Sciatic nerve (tissue), 2 donors: Measurements from ENCODE around the gene MPG. TPM values are rescaled to one million over a fixed set of nuclear protein-coding genes. Genes with fewer than 3 reads are reported as not detected.
A peak's percentile ranks its signal among the peaks of the same experiment; 100 is the strongest.
"Not testable (repeated sequence)": the region's sequence is repeated elsewhere in the genome, so short reads cannot be mapped to it uniquely, and the experiment has no call there.

ENCODE experiments used
- ATAC-seq: fragments of 200-7000 bp; cut with Tn5 transposase; one replicate; pipeline ENCODE4 v1.9.1; 2020; ENCODE audit warnings: mild to moderate bottlenecking, moderate library complexity
- DNase-seq: peaks from one replicate; pipeline ENCODE4 v3.0.0-alpha.2; 2020; ENCODE audit warnings: low spot score
- intact Hi-C: fragments of 100-400 bp; cut with DNase I; formaldehyde crosslinking; loops from one replicate; pipeline ENCODE4 v1.14.2; 2022
- total RNA-seq: library from RNA; stranded (reverse); fragmentation: NEBNext Ultra II Directional; extraction: Animal tissue kit (Norgen Biotek cat#: 25700); gene quantifications from one replicate; pipeline ENCODE4 v1.2.1, GENCODE V29; 2021
- donor health status: DM: no; HTN: no; CAD: no.
- donor health status: DM: no; HTN: no; CAD: no.

The MPG gene
- 35.0 TPM for total RNA-seq

- intact Hi-C loops: no loop called here
- DNase-seq (peak; percentile 94), ATAC-seq (peak; percentile 54)
These were observed at the start of gene MPG for GRCh38 chr16:77807-78443. Gene MPG (plus strand): TSS chr16:78225. CDS start chr16:78310, 85 bp downstream.

GRCh38 chr16:30627-31026 is 47.4 kb upstream of the MPG start:
- DNase-seq, intact Hi-C loops, ATAC-seq: not testable (repeated sequence)

- ATAC-seq, DNase-seq, intact Hi-C loops: not testable (repeated sequence)
These were observed 44.7 kb upstream of the MPG start for GRCh38 chr16:33154-33876.

GRCh38 chr16:33877-34647 is 44.0 kb upstream of the MPG start:
- intact Hi-C loops: no loop called here
- ATAC-seq (no peak), DNase-seq (no peak)

GRCh38 chr16:34648-34987 is 43.4 kb upstream of the MPG start:
- ATAC-seq (no peak), DNase-seq (no peak)
- intact Hi-C loops: no loop called here

- DNase-seq (no peak), ATAC-seq (peak; percentile 41)
- intact Hi-C loops: no loop called here
These were observed 42.9 kb upstream of the MPG start for GRCh38 chr16:35011-35677.

- intact Hi-C loops: no loop called here
- ATAC-seq: no peak
- DNase-seq: no peak
These were observed 42.2 kb upstream of the MPG start for GRCh38 chr16:35678-36305.

GRCh38 chr16:36336-36984 is 41.6 kb upstream of the MPG start:
- intact Hi-C loops: no loop called here
- ATAC-seq: no peak

GRCh38 chr16:37511-37910 is 40.5 kb upstream of the MPG start:
- DNase-seq: no peak
- intact Hi-C loops: no loop called here
- no peak for ATAC-seq

More at GRCh38 chr16:36336-36984, 41.6 kb upstream of the MPG start:
- DNase-seq: no peak

GRCh38 chr16:38206-38605 is 39.8 kb upstream of the MPG start:
- DNase-seq, intact Hi-C loops, ATAC-seq: not testable (repeated sequence)

GRCh38 chr16:38941-39892 is 38.8 kb upstream of the MPG start:
- DNase-seq (no peak), ATAC-seq (no peak)
- intact Hi-C loops: no loop called here

GRCh38 chr16:41439-42068 is 36.5 kb upstream of the MPG start:
- DNase-seq (no peak), ATAC-seq (no peak)
- intact Hi-C loops: no loop called here

- DNase-seq (no peak), ATAC-seq (no peak)
- intact Hi-C loops: no loop called here
These were observed 36.0 kb upstream of the MPG start for GRCh38 chr16:42069-42457.

GRCh38 chr16:42691-43090 is 35.3 kb upstream of the MPG start:
- intact Hi-C loops: no loop called here
- ATAC-seq: no peak
- no peak for DNase-seq

- intact Hi-C loops: no loop called here
- ATAC-seq (no peak), DNase-seq (no peak)
These were observed 34.7 kb upstream of the MPG start for GRCh38 chr16:43294-43693.

- ATAC-seq (no peak), DNase-seq (no peak)
- intact Hi-C loops: no loop called here
These were observed 33.4 kb upstream of the MPG start for GRCh38 chr16:44655-45054.

GRCh38 chr16:45454-45853 is 32.6 kb upstream of the MPG start:
- intact Hi-C loops: no loop called here
- ATAC-seq (no peak), DNase-seq (no peak)
